Measurements from ENCODE around the gene CBFA2T2.

Gene CBFA2T2

DNA sequence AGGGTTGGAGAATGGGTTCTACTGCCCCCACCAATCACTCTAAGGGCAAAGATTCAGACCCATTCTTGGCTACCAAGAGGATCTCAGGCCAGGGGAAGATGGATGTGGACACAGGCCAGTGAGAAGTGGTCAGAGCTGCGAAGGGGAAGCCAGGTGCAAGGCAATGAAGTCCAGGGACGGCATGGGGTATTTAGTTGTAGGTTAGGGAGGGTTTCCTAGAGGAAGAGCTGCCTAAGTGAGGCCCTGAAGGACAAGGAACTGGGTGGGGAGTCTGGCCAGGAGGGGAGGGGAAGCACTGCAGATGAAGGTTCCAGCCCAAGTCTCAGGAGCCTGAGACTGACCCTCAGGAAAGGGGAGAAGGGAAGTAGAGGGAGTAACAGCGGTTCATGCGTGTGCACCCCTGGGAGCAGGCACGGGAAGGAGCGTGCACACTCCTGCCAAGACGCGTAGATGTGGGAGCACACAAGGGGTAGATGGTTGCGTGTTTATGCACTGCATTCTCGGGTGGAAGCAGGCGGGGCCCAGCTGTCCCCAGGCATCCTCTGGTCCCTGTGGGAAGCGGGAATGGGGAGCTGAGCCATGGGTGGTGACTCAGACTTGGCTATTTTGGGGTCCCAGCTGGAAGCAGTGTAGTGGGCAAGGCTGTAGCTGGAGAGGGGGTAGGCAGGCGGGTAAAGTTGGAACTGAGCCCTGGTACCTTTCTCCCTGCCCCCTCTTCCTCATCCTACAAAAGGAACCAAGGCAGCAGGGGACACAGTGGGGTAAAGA lies 180.2 kb downstream of the CBFA2T2 start:
- DNase-seq, result no peak

DNA sequence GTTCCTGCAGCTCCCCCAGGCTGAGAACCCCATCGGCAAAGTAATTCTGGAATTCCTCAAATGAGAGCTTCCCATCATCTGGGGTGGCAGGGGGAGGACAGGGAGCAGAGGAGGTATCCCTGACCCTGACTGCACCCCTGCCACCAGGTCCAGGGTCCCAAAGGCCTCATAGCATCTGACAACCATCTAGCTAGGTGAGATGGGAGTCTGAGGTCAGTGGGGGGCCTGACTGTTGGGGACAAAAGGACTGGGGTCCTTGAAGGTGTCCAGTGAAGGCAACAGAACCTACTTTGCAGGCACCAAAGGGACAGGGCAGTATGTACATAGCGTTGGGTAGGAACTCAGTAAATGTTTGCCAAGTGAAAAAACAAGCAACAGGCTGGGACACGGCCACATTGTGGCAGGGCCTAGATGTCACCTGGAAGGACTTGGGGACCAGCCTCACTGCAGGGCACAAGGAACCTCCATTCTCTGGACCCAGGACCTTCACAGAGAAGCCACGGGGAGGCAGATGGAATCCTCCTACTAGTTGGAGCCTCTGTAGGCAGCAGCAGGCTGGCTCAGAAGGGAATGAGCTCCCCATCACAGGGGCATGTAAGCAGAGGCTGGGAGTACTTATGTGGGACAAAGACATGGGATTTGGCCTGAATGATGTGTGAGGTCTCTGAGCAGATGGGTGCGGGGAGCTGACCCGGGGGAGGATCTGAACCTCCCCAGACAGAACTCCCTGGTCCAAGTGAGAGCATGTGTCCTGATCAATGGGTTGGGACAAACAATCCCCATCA lies 181.0 kb downstream of the CBFA2T2 start:
- no peak for DNase-seq

DNA sequence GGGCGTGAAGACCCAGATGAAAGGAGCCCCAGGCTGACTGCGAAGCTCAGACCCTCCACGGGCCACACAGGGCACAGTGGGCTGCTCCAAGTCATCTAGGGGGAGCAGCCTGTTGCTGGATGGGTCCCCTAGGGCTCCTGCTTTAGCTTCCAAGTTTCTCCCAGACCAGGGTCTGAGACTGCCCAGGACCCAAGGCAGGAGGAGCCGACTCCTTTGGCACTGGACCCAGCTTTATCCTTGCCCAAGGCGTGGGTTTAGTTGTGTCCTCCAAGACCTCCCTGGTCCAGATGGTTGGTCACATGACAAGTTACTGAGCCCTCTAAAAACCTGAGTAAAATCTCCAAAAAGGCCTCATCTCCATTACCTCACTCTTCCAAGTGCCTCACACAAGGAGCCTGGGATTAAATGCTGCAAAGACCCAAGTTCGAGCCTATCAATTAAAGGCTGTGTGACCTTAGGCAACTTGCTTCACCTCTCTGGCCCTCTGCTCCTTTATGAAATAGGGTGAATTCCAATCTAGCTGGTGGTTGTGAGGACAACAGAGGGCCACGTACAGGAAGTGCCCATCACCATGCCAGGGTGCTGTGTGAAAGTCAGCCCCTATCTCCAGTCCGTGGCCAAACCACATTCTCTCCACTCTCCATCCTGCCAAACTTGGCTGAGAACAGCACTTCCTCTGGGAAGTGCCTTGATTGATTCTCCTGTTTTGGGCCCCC lies 181.8 kb downstream of the CBFA2T2 start:
- DNase-seq, result no peak

DNA sequence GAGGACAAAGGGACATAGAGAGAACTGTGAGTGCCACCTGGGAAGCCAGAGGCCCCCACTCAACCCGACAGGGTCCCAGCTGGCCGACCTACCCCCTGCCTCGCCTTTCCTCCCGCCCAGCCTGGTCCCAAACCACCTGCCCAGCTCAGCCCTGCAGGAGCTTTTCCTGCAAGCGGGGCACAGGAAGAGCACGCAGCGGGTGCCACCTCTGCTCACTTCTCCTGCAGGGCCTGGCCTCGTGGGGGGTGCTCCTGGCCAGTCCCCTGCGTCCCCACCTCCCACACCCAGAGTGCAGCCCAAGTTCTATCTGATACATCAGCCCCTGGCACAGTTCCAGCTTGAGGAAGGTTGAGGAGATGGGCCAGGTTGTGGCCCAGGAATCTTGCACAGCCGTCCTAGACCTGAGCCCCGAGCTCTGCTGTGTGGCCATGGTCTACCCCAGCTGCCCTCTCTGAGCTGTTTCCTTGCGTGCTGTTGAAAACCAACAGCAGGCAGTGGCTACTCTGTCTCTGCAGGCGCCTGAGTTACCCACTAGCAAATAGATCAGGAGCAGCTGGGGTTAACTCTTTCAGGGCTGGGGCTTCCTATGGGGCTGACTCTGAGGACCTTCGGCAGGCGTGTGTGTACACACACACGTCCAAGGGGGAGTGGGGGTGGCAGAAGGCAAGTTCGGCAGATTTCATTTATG lies 182.7 kb downstream of the CBFA2T2 start:
- no peak for DNase-seq

DNA sequence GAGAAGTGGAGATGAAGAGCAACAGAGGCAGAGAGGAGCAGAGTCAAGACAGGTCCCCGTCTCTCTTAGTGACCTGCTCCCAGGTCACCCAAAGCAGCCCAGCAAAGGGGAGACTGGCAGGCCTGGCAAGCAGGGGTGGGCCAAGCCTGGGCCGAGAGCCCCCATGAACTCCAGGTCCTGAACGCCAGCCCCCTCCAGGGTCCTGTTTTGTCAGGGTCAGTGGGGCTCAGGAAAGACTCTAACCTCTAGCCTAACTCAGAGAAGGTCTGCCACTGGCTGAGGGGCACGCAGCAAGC lies 183.2 kb downstream of the CBFA2T2 start:
- DNase-seq, result no peak

DNA sequence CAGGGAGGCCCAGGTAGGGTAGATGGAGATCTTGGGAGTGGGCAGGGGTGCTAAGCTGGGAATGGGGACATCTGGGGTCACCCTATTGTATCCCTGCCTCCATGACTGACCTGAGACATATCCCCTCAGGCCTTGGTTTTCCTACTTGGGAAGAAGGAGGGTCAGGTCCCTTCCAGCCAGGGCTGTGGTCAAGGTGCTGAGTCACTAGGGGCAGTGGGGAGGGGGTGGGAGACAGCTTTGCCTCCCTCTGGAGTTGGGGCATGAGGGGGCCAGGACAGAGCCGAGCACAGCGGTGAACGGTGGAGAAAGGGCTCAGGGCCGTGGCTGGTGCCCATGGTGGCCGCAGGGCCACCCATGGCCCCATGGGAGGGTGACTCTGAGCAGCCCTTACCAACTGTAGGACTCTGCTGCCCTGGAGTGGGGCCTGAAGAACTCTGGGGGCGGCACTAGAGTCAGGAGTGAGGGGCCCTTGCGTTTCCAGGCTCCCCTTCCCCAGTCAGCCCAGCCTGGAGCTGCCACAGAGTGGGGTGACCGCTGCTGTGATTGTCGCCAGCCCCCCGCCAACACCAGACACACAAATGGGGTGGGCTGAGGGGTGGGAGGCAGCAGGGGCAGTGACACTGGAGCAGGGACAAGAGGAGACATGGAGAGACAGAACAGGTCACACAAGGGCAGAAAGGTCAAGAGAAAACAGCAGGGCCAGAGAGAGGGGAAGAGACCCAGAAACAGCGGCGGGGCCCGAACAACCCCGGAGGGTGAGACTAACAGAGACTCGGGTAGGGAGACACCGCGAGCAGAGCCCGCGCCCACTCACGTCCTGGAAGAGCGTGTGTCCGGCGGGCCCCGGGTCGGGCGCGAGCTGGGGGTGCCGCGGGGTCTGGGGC lies 183.8 kb downstream of the CBFA2T2 start:
- DNase-seq, result no peak

DNA sequence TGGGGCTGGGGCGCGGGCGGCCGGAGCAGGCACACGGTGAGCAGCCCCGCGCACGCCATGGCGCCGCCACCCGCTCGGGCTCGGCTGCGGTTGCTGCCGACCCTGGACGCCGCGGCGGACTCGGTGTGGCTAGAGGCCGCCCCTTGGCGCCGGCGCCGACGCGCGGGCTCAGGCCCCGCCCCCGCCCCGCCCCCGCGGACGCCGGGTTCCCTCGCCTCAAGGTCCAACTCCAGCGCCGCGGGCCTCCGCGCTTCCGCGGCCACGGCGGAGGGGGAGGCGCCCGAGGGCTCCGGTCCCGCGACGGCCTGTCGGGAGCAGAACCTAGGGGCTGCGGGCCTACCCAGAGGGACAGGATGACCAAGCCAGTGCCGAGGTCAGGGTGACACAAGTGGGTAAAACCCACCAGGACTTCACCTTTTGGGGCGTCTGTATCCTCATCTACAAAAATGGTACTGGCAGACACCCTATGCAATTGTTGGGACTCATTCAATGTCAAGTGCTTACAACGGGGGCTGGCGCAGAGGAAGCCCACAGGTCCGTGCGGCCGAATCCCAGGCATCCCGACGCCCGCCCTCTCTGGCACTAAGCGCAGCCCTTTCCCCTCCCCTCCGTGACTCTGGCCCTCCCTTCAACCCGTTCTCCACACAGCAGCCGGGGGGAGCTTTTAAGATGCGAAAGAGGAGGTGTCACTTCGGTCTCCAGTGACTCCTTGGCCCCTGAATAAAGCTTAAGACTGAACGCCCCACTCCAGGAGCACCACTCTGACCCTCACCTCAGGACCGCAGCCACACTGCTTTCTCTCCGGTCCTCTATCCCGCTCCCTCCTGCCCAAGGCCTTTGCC lies 184.6 kb downstream of the CBFA2T2 start, which contains the start of gene NECAB3:
Gene NECAB3 (minus strand): TSS at position 135 of the 842 bp plus-strand sequence. CDS start 76 bp downstream, at position 59.
- peak; percentile 45 for DNase-seq

DNA sequence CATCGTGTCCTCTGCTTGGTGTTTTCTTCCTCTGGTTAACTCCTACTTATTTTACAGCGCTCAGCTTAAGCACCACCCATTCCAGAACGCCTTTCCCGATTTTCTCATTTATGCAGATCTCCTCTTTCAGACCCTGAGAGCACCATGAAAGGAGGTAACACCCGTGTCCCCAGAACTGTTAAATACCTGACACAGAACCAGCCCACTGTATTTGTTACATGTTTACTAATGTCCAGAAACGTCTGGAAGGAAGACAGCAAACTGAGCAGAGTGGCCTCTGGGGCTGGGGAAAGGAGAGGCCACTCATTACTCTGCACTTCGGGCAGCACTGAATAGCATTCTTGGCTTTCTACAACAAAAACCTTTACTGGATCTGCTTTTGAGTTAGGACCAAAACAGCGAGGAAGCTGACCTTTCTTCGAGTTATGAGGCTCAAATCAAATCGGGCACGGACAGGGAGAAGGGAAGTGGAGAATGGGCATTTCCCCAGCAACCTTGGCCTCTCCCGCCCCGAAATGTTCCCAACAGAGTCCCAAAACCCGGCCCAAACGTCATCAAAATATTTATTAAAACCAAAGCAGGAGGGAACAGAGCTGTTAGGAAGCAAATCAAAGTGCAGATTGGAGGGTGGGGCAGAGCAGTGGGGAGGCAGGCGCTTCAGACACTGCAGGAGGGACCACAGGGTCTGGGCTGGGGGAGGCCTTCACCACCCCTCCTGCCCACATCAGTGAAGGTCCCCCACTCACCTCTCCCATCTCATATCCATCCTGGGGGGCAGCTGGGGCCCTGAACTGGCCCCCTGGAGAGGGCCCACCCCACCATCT lies 185.5 kb downstream of the CBFA2T2 start:
- DNase-seq, result no peak

DNA sequence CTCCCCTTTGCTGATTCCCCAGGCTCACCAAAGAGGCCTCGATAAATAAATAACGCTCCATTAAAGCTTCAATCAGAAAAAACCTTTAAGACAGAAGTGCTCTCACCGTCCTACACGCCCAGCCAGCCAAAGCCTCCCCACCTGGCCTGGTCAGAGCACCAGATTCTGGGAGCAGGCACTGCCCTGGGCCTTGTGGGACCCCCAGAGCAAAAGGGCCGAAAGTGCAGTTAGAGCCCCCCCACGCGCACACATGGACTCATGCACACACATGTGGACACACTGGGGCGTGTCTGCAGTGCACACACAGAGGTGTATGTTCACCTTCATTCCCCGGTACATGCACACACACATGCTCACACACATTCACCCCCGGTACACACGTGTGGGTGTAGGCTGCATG lies 186.2 kb downstream of the CBFA2T2 start:
- no peak for DNase-seq

GRCh38 chr20:33676652-33677645 lies 187.1 kb downstream of the CBFA2T2 start:
- DNase-seq, result no peak

DNA sequence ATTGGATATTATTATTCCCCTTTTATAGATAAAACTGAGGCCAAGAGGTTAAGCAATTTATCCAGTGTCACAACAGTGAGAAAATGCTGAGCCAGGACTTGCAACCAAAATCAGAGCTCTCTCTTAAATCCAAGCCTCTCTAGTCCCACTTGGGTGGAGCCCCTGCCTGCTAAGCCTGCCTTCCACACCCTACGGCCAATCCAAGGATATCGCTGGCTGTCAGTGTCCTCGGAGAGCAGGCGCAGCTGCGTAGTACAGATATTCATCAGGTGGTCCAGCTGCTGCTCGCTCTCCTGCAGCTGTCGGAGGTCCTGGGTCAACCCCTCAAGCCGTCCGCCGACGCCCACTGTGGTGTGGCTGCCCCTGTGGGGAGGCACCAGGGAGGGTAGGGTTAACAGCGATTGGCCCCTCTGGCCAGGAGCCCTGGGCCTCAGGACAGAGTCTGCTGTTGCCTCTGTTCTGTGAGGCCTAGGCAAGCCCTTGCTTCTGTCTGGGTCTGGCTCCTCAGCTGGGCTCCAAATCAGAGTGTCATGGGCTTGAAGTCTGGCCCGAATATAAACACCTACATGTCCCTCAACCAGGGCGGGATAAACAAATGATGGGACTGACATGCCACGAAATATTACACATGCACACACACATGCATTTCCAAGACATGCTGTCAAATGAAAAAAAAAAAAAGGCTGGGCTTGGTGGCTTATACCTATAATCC lies 188.3 kb downstream of the CBFA2T2 start:
- DNase-seq, result no peak

DNA sequence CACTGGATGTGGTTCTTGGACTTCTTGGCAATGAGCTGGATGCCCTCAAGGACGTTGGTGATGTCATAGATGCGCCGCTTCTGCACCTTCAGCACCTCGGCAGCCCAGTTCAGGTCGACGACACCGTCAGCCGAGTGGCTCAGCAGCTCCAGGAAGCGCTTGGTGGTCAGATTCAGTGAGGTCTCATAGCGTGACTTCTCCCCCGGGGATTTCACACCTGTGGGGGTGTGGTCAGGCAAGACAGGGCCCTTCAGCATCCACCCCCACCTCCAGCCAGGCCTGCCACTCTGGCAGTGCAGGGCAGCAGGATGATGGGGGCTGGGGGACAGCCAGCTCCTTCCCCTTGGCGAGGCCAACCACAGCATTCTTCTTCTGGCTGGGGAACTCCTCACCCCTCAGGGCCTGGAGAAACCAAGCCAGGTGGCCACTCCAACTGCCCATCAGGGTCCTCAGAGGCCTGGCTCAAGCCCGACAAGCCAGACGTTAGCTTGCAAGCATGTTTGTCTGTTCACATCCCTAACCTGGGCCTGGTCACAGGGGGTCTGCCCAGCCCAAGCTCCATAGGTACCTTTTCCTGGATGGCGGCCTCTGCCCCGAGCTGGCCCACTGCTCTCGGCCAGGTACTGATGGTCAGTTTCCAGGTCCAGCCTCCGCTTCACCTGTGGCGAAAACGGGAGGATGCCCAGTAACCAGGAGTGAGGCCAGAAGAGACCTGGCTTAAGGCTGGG lies 190.0 kb downstream of the CBFA2T2 start:
- DNase-seq, result peak; percentile 51

DNA sequence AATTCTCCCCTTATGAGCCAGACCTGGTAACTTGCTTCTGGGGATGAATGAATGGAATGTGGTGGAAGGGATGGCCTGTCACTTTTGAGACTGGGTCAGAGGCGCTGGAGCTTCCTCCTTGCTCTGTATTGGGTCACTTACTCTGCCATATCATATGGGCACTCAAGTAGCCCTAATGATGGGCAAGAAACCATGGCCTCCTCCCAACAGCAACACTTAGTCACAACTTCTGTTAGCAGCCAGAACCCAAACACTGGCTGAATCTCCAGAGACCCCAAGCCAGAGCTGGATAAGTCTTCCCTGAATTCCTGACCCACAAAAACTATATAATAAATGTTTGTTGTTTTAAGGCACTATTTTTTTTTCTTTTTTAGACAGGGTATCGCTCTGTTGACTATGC lies 190.8 kb downstream of the CBFA2T2 start:
- DNase-seq, result no peak

GRCh38 chr20:33681288-33681687 lies 191.4 kb downstream of the CBFA2T2 start:
- DNase-seq, result no peak

GRCh38 chr20:33681728-33682353 lies 191.9 kb downstream of the CBFA2T2 start:
- peak; percentile 43 for DNase-seq

DNA sequence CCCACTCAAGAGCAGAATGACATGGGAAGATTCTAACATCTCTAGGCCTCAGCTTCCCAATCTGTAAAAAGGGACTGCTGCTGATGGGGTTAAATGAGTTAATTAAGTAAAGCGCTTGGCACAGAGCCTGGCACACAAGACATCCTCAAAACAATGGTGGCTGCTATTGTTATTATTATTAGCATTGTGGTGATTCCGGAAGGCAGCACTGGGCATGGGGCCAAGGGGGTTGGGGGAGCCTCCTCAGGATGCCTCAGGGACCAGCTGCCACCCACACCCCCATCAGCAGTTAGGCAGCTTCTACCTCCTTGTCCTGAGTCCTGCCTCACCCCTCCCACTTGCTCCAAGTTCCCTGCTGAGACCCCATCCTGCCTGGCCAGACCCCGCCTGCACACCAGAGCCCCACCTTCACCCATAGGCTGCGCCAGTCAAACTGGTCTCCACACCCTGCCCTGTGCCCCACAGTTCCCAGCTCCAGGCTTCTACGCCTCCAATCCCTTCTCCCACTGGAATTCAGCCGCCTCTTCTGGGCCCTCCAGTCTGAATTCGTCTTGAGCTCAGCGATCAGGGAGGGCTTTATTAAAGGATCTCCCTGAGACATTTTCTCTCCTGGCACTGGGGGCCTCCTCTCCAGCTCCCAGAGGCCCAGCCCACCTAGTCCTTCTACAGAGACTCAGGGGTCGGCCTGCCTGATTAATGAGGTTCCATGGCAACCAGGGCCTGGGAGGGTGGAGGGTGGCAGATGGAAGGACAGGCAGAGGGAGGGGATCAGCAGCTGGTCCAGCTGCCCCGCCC lies 194.8 kb downstream of the CBFA2T2 start:
- no peak for DNase-seq

Data from stimulated activated CD4-positive, alpha-beta T cell treated with anti-CD3 and anti-CD28 coated beads, Interleukin-1b, Interleukin-23, amount 100 ng/mL, for 48 hours (primary cell).